ENCODE data around the gene COBL.

GRCh38 chr7:51321961-51322515 lies 5.4 kb upstream of the COBL start:
- TF ChIP-seq POLR2A (IDR thresholded peaks at IDR 0.05) (no peak), CTCF (IDR thresholded peaks at IDR 0.05) (no peak)
